Psoas muscle (tissue), 8 donors: ENCODE data around the gene IFI35. TPM values are rescaled to one million over a fixed set of nuclear protein-coding genes. Genes with fewer than 3 reads are reported as not detected.
"Not testable (repeated sequence)": the region's sequence is repeated elsewhere in the genome, so short reads cannot be mapped to it uniquely, and the experiment has no call there.

Experiments used
- ATAC-seq, 4 donors: fragments of 200-7000 bp; cut with Tn5 transposase; one replicate each; pipeline ENCODE4 v1.9.1; 2020; ENCODE audit warnings: moderate library complexity in 3 of 4, mild to moderate bottlenecking in 2 of 4
- DNase-seq, 2 donors: peaks; one replicate each; pipeline ENCODE4 v3.0.0-alpha.2; 2020
- H3K27ac ChIP-seq: fragments of 200-600 bp; one replicate; pipeline ENCODE4 v1.8.0; 2022
- H3K27me3 ChIP-seq, 3 donors: fragments of 200-600 bp in 1 of 3; one replicate each; pipeline versions ENCODE4 v1.6.1 to v1.8.0; 2013 to 2022; ENCODE audit warnings: low read length in 2 of 3, mild to moderate bottlenecking in 2 of 3, moderate library complexity in 1 of 3; ENCODE audit not compliant: insufficient read depth in 3 of 3
- H3K36me3 ChIP-seq, 2 donors: fragments of 200-600 bp in 1 of 2; one replicate each; pipeline versions ENCODE4 v1.6.1 to v1.8.0; 2013 to 2022; ENCODE audit warnings: low read depth in 1 of 2, mild to moderate bottlenecking in 1 of 2, moderate library complexity in 1 of 2; ENCODE audit not compliant: insufficient read depth in 1 of 2
- H3K4me1 ChIP-seq: fragments of 200-600 bp; one replicate; pipeline ENCODE4 v1.8.0; 2022
- H3K4me3 ChIP-seq: fragments of 200-600 bp; one replicate; pipeline ENCODE4 v1.8.0; 2022; ENCODE audit warnings: mild to moderate bottlenecking
- H3K9me3 ChIP-seq: fragments of 200-600 bp; one replicate; pipeline ENCODE4 v1.8.0; 2022
- WGBS, 3 donors: extraction: QIAGEN DNeasy Blood & Tissue Kit; methylation state at CpG; one replicate each; pipeline versions ENCODE4 v1.1.6 to v1.1.7; 2013; 5-methylcytosine and 5-hydroxymethylcytosine counted together
- intact Hi-C, 2 donors: fragments of 100-400 bp; cut with DNase I; formaldehyde crosslinking; loops; one replicate each; pipeline versions ENCODE4 v1.11.0 to v1.14.2; 2022
- polyA plus RNA-seq, 3 donors: library from polyadenylated mRNA; stranded (reverse); fragments of 200-250 nt; gene quantifications; one replicate each; pipeline ENCODE4 v1.2.3, GENCODE V29; 2013
- total RNA-seq, 4 donors: library from RNA; stranded (reverse); fragmentation: NEBNext Ultra II Directional in 2 of 4; extraction: Animal tissue kit (Norgen Biotek cat#: 25700) in 2 of 4; gene quantifications; one replicate each; pipeline versions ENCODE4 v1.2.1 to v1.2.4, GENCODE V29; 2021 to 2023
- TF ChIP-seq, protein P1 (sequence below): fragments of 200-600 bp; IDR thresholded peaks from one replicate; pipeline ENCODE4 v1.8.0; 2022; ENCODE audit warnings: antibody characterized with exemption
- donor health status: healthy with polysubstance abuse.
- donor health status: DM: no; HTN: no; CAD: no; lungs with moderate emphysema.
- donor health status: Bipolar disorder and iron deficiency.
- donor health status: healthy.
- donor health status: DM: yes; HTN: yes; CAD: no.
- donor health status: DM: no; HTN: no; CAD: no.
- donor health status: DM: no; HTN: no; CAD: no.
- donor health status: DM: yes; HTN: yes; CAD: no.

IFI35 gene
- total and polyA plus RNA-seq, 7 donors = 4.2 to 7.8 (median 6.3) TPM

GRCh38 chr17:42989141-42989540 lies 17.4 kb upstream of the IFI35 start:
- Histone ChIP-seq H3K4me3 (no peak overlapping the region), H3K27ac (no peak overlapping the region), H3K27me3 (no peaks in the 10 kb centered on the region), H3K4me1 (no peaks in the 10 kb centered on the region), H3K9me3 (no peaks in the 10 kb centered on the region), H3K36me3 (peaks cover 14 to 97% of the 10 kb centered on the region in 2 donors)
- intact Hi-C loops = no loop called here
- ATAC-seq (no peak), DNase-seq (no peak)
- WGBS, 3 donors = 94 to 96% (median 95%) methylated on average over 5 of the region's 5 CpGs
- TF ChIP-seq, protein P1, sequence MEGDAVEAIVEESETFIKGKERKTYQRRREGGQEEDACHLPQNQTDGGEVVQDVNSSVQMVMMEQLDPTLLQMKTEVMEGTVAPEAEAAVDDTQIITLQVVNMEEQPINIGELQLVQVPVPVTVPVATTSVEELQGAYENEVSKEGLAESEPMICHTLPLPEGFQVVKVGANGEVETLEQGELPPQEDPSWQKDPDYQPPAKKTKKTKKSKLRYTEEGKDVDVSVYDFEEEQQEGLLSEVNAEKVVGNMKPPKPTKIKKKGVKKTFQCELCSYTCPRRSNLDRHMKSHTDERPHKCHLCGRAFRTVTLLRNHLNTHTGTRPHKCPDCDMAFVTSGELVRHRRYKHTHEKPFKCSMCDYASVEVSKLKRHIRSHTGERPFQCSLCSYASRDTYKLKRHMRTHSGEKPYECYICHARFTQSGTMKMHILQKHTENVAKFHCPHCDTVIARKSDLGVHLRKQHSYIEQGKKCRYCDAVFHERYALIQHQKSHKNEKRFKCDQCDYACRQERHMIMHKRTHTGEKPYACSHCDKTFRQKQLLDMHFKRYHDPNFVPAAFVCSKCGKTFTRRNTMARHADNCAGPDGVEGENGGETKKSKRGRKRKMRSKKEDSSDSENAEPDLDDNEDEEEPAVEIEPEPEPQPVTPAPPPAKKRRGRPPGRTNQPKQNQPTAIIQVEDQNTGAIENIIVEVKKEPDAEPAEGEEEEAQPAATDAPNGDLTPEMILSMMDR = no peak

DNA sequence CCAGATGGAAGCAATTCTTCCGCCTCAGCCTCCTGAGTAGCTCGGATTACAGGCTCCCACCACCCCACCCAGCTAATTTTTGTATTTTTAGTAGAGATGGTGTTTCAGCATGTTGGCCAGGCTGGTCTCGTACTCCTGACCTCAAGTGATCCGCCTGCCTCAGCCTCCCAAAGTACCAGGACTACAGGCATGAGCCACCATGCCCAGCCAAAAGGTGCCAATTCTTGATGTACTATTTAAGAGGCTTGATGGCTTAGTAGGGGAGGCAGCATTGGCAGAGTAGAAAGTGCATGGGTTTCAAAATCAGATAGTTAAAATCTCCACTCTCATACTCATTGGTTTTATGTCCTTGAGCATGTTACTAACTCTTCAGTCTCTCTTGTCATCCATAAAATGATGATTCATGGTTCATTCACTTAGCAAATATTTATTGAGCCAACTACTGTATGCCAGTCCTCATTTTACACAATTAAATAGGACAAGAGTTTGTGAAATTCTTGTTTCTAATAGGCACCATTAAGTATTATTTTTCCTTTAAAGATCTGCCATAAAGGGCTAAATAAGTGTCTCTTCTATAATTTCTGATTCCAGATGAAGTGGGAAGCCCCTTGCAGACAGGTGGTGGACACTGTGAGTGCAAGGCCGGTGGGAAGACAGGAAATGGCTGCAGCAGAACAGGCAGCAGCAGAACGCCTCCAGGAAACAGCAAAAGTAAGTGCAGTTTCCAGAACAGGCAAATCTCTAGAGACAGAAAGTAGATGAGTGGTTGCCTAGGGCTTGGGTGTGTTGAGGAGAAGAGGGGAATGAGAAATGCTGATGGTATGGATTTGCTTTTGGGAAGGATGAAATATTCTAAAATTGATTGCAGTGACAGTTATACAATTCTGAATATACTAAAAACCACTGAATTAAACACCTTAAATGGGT lies 16.6 kb upstream of the IFI35 start:
- 84 to 88% (median 86%) methylated on average over 6 of the region's 6 CpGs for WGBS, 3 donors
- H3K4me3 ChIP-seq = no peak overlapping the region
- ATAC-seq (no peak), DNase-seq (no peak)
- H3K9me3 ChIP-seq = no peaks in the 10 kb centered on the region
- TF ChIP-seq, protein P1 = no peak
- H3K36me3 ChIP-seq = peaks cover 14 to 97% of the 10 kb centered on the region in 2 donors
- H3K4me1 ChIP-seq = no peaks in the 10 kb centered on the region
- intact Hi-C loops = no loop called here
- no peaks in the 10 kb centered on the region for H3K27me3 ChIP-seq
- H3K27ac ChIP-seq = no peak overlapping the region

GRCh38 chr17:42991471-42991870 lies 15.1 kb upstream of the IFI35 start:
- H3K27me3 ChIP-seq = no peaks in the 10 kb centered on the region
- peaks cover 14 to 82% of the 10 kb centered on the region in 2 donors for H3K36me3 ChIP-seq
- H3K27ac ChIP-seq = no peak overlapping the region
- H3K9me3 ChIP-seq = no peaks in the 10 kb centered on the region
- 94 to 97% (median 96%) methylated on average over 6 of the region's 6 CpGs for WGBS, 3 donors
- intact Hi-C loops = no loop called here
- DNase-seq (no peak), ATAC-seq (peak in 1 of 4 donors; percentile 18)
- TF ChIP-seq, protein P1 = no peak
- H3K4me1 ChIP-seq = no peaks in the 10 kb centered on the region
- H3K4me3 ChIP-seq = no peak overlapping the region

- no peak overlapping the region for H3K27ac ChIP-seq
- H3K4me3 ChIP-seq = no peak overlapping the region
- ATAC-seq (no peak), DNase-seq (no peak)
- TF ChIP-seq, protein P1 = no peak
- WGBS, 3 donors = 77 to 90% (median 79%) methylated on average over 5 of the region's 5 CpGs
- no peaks in the 10 kb centered on the region for H3K9me3 ChIP-seq
- peaks cover 11 to 68% of the 10 kb centered on the region in 2 donors for H3K36me3 ChIP-seq
- no peaks in the 10 kb centered on the region for H3K27me3 ChIP-seq
- H3K4me1 ChIP-seq = no peaks in the 10 kb centered on the region
- intact Hi-C loops = no loop called here
Measured at GRCh38 chr17:42992872-42993271, 13.7 kb upstream of the IFI35 start.

- H3K4me3 ChIP-seq, H3K27me3 ChIP-seq, DNase-seq, ATAC-seq, H3K9me3 ChIP-seq, intact Hi-C loops, H3K27ac ChIP-seq, H3K4me1 ChIP-seq: not testable (repeated sequence)
- peaks cover 11 to 58% of the 10 kb centered on the region in 2 donors for H3K36me3 ChIP-seq
- WGBS, 3 donors = 83 to 86% (median 84%) methylated on average over 10 of the region's 10 CpGs
Measured at GRCh38 chr17:42993913-42994312, 12.7 kb upstream of the IFI35 start.
